GM23338 (cell line): ENCODE measurements around the gene SLC6A8. TPM values are rescaled to one million over a fixed set of nuclear protein-coding genes. Genes with fewer than 3 reads are reported as not detected.

Experiments used
- ATAC-seq: fragments of 200-7000 bp; cut with Tn5 transposase; 3 replicates; pipeline ENCODE4 v1.9.1; 2020
- DNase-seq: peaks from one replicate; pipeline ENCODE4 v3.0.0-alpha.2; 2015; ENCODE audit warnings: low spot score
- H2AFZ ChIP-seq: fragments of 200-600 bp; sonication (generic); 2 replicates; pipeline ENCODE4 v1.8.0; 2016; ENCODE audit warnings: antibody characterized with exemption, mild to moderate bottlenecking, moderate library complexity
- H3F3A ChIP-seq: fragments of 200-600 bp; sonication (generic); replicated peaks from 2 replicates; pipeline ENCODE4 v1.8.0; 2017; ENCODE audit warnings: antibody characterized with exemption, mixed run types, low read depth
- H3K27ac ChIP-seq: fragments of 200-600 bp; sonication (generic); 2 replicates; pipeline ENCODE4 v1.6.1; 2016; ENCODE audit warnings: low read depth
- H3K27me3 ChIP-seq: fragments of 200-600 bp; sonication (generic); 2 replicates; pipeline ENCODE4 v1.8.0; 2016; ENCODE audit warnings: mild to moderate bottlenecking, mixed run types, moderate library complexity; ENCODE audit not compliant: insufficient read depth
- H3K36me3 ChIP-seq: fragments of 200-600 bp; sonication (generic); 2 replicates; pipeline ENCODE4 v1.8.0; 2016; ENCODE audit warnings: mild to moderate bottlenecking; ENCODE audit not compliant: insufficient read depth
- H3K4me1 ChIP-seq: fragments of 200-600 bp; sonication (generic); 2 replicates; pipeline ENCODE4 v1.8.0; 2016; ENCODE audit warnings: mild to moderate bottlenecking, moderate library complexity; ENCODE audit not compliant: insufficient read depth
- H3K4me2 ChIP-seq: fragments of 200-600 bp; sonication (generic); 2 replicates; pipeline ENCODE4 v1.7.1; 2017; ENCODE audit warnings: mixed run types
- H3K4me3 ChIP-seq: fragments of 200-600 bp; sonication (generic); 2 replicates; pipeline ENCODE4 v1.6.1; 2016; ENCODE audit warnings: mixed run types
- H3K79me2 ChIP-seq: fragments of 200-600 bp; sonication (generic); replicated peaks from 2 replicates; pipeline ENCODE4 v1.8.0; 2017; ENCODE audit warnings: mild to moderate bottlenecking; ENCODE audit not compliant: insufficient read depth
- H3K9me2 ChIP-seq: fragments of 200-600 bp; sonication (generic); 2 replicates; pipeline ENCODE4 v1.8.0; 2017; ENCODE audit not compliant: insufficient read depth
- H4K20me1 ChIP-seq: fragments of 200-600 bp; sonication (generic); replicated peaks from 2 replicates; pipeline ENCODE4 v1.8.0; 2017; ENCODE audit warnings: mild to moderate bottlenecking; ENCODE audit not compliant: insufficient read depth
- H3K27ac Mint-ChIP-seq: 2 replicates; pipeline ENCODE4 v1.8.0; 2020; ENCODE audit warnings: inconsistent platforms, mild to moderate bottlenecking, moderate library complexity, mixed read lengths
- H3K27me3 Mint-ChIP-seq: 3 replicates; pipeline ENCODE4 v1.8.0; 2022; ENCODE audit warnings: low read depth, mild to moderate bottlenecking, moderate library complexity, mixed read lengths, inconsistent platforms; ENCODE audit not compliant: insufficient read depth, poor library complexity
- H3K36me3 Mint-ChIP-seq: 3 replicates; pipeline ENCODE4 v1.8.0; 2021; ENCODE audit warnings: low read depth, mild to moderate bottlenecking, inconsistent platforms, moderate library complexity, mixed read lengths
- H3K4me1 Mint-ChIP-seq: 3 replicates; pipeline ENCODE4 v1.8.0; 2020; ENCODE audit warnings: mild to moderate bottlenecking, inconsistent platforms, mixed read lengths
- H3K4me3 Mint-ChIP-seq: 3 replicates; pipeline ENCODE4 v1.8.0; 2021; ENCODE audit warnings: moderate library complexity, mild to moderate bottlenecking, inconsistent platforms, mixed read lengths
- H3K9me3 Mint-ChIP-seq: 3 replicates; pipeline ENCODE4 v1.8.0; 2020; ENCODE audit warnings: moderate library complexity, mild to moderate bottlenecking, inconsistent platforms, mixed read lengths
- EZH2 ChIP-seq: fragments of 200-600 bp; sonication (generic); IDR thresholded peaks from one replicate; pipeline ENCODE4 v1.8.0; 2017; ENCODE audit warnings: antibody characterized with exemption, mild to moderate bottlenecking, low read depth; ENCODE audit not compliant: unreplicated experiment
- NANOG ChIP-seq: IDR thresholded peaks from 2 replicates; pipeline ENCODE4 v1.6.1; 2016; ENCODE audit warnings: antibody characterized with exemption, borderline replicate concordance
- STAT1 ChIP-seq: IDR thresholded peaks from one replicate; pipeline ENCODE4 v1.6.1; 2016; ENCODE audit warnings: antibody characterized with exemption; ENCODE audit not compliant: unreplicated experiment
- polyA plus RNA-seq: library from polyadenylated mRNA; unstranded; fragments of >200 nt; fragmentation: Nextera tagmentation; extraction: Ambion mirVana; gene quantifications from 2 replicates; pipeline ENCODE4 v1.2.1, GENCODE V29; 2016
- total RNA-seq: library from RNA; depleted of rRNA; stranded (reverse); fragments of >200 nt; shearing (Covaris generic); gene quantifications from 2 replicates; pipeline ENCODE4 v1.2.3, GENCODE V29; 2014
- TF ChIP-seq, protein P1 (sequence below), 2 experiments: fragments of 200-600 bp in 1 of 2; sonication (generic) in 1 of 2; conservative IDR thresholded peaks; 2 replicates each; pipeline versions ENCODE4 v1.5.1 to v1.6.1; 2016 to 2017; ENCODE audit warnings: antibody characterized with exemption in 2 of 2, low read depth in 2 of 2, mild to moderate bottlenecking in 2 of 2, moderate library complexity in 1 of 2

Gene SLC6A8
- total and polyA plus RNA-seq, 2 experiments from 2014 or later = 19.5 to 68.6 TPM

DNA sequence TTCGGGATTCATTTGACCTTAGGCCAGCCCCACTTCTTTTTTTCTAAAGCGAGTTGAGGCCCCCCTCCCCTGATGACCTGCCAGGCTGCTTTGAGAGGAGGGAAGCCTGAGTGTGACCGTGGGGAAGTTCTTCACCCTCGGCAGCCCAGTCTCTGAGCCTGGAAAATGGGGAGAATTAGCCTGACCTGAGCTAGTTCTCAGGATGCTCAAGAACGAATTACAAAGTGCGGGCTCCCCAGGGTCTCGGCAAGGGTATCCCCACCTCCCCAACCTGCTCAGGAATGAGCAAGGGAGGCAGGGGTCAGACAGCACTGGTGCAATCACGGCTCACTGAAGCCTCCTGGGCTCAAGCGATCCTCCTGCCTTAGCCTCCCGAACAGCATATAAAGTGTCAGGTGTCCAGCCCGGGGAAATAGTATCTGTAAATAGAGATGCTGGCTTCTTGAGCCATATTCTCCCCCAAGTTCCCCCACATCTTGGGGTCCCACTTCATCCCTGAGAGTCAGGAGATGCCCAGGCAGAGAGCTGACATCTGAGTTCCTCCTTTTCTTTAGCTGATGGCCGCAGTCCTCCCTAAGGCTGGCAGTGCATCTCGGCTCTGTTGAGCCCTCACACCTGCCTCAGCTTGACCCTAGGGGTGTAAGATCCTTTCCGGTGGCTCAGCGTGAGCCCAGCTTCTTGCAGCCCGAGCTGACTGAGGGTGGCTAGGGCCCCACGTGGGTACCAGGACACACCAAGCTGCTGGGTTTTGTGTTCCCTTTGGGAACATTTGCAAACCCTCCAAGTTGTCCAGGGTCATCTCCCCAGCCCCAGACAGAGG is 39.2 kb upstream of the SLC6A8 start:
- Histone ChIP-seq H3K27ac (no peak overlapping the region), H3K4me1 (no peaks in the 10 kb centered on the region), H2AFZ (no peak overlapping the region), H3K79me2 (no peaks in the 10 kb centered on the region), H3K9me2 (no peaks in the 10 kb centered on the region), H3F3A (no peaks in the 10 kb centered on the region), H4K20me1 (no peaks in the 10 kb centered on the region), H3K4me3 (peak overlapping the region; percentile 44; the same call in 1 of the 2 replicates), H3K36me3 (no peaks in the 10 kb centered on the region), H3K4me2 (peak overlapping the region; percentile 38; the same call in 1 of the 2 replicates), H3K27me3 (peaks cover 58% of the 10 kb centered on the region)
- DNase-seq (no peak), ATAC-seq (no peak)
- Mint-ChIP-seq H3K9me3 (no peaks in the 10 kb centered on the region; the same call in 1 of the 3 replicates), H3K27ac (no peak overlapping the region), H3K36me3 (no peaks in the 10 kb centered on the region), H3K4me3 (no peak overlapping the region), H3K4me1 (peaks cover 3% of the 10 kb centered on the region; the same call in 2 of the 3 replicates), H3K27me3 (peaks cover 52% of the 10 kb centered on the region)
- no peak for TF ChIP-seq STAT1
- TF ChIP-seq EZH2 = peak; percentile 61

DNA sequence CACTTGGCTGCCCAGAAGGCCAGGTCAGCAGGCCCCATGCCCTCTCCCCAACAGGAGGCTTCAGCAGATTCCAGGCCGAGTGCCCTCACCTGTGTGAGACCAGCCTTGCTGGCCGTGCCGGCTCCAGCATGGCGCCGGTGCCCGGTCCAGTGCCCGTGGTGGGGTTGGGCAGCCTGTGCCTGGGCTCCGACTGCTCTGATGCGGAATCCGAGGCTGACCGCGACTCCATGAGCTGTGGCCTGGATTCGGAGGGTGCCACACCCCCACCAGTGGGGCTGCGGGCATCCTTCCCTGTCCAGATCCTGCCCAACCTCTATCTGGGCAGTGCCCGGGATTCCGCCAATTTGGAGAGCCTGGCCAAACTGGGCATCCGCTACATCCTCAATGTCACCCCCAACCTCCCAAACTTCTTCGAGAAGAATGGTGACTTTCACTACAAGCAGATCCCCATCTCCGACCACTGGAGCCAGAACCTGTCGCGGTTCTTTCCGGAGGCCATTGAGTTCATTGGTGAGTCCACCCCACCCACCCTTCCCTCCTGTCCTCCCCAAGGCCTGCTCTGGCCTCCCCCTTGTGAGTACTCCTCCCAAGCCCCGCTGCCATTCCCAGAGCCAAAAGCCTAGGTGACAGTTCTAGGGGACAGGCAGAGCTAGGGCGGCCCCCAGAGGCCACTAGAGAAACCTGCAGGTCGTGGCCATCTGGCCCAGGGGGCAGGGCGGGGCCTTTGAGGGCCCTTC is 38.4 kb upstream of the SLC6A8 start:
- Histone ChIP-seq H3K4me1 (no peaks in the 10 kb centered on the region), H3K79me2 (no peaks in the 10 kb centered on the region), H3K27ac (no peak overlapping the region), H3K27me3 (peaks cover 52% of the 10 kb centered on the region), H3K36me3 (no peaks in the 10 kb centered on the region), H4K20me1 (no peaks in the 10 kb centered on the region), H3K4me3 (no peak overlapping the region), H2AFZ (no peak overlapping the region), H3K4me2 (no peak overlapping the region), H3F3A (no peaks in the 10 kb centered on the region), H3K9me2 (no peaks in the 10 kb centered on the region)
- ATAC-seq (peak; percentile 67), DNase-seq (peak; percentile 81)
- Mint-ChIP-seq H3K27ac (no peak overlapping the region), H3K4me3 (no peak overlapping the region), H3K4me1 (peaks cover 3% of the 10 kb centered on the region; the same call in 2 of the 3 replicates), H3K36me3 (no peaks in the 10 kb centered on the region), H3K27me3 (peaks cover 47% of the 10 kb centered on the region), H3K9me3 (peaks cover 3% of the 10 kb centered on the region; the same call in 2 of the 3 replicates)
- TF ChIP-seq, protein P1, sequence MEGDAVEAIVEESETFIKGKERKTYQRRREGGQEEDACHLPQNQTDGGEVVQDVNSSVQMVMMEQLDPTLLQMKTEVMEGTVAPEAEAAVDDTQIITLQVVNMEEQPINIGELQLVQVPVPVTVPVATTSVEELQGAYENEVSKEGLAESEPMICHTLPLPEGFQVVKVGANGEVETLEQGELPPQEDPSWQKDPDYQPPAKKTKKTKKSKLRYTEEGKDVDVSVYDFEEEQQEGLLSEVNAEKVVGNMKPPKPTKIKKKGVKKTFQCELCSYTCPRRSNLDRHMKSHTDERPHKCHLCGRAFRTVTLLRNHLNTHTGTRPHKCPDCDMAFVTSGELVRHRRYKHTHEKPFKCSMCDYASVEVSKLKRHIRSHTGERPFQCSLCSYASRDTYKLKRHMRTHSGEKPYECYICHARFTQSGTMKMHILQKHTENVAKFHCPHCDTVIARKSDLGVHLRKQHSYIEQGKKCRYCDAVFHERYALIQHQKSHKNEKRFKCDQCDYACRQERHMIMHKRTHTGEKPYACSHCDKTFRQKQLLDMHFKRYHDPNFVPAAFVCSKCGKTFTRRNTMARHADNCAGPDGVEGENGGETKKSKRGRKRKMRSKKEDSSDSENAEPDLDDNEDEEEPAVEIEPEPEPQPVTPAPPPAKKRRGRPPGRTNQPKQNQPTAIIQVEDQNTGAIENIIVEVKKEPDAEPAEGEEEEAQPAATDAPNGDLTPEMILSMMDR (conservative IDR thresholded peaks at IDR 0.05; ENCODE audit: low read depth in 2 of 2) = peak; percentile 39 to 79
- TF ChIP-seq NANOG = no peak
